ENCODE results near the gene NSDHL.

DNA sequence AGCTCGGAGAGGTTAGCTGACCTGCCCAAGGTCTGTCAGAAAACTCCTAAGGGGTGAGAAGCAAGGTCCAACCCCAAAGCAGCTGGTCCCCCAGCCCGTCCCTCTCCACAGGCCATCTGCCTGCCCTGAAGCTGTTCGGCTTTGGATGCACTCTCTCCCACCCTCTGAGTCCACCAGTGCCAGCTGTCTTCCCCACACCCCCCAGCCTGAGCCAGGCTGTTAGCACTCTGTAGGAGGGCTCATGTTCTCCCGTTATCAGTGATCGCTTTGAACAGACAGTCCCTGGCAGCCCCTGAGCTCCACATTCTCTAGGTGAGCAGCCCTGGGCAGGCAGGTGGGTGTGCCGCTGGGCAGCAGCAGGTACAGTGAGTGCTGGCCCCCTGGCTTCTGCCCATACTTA, 83.0 kb downstream of the NSDHL start:
- TF ChIP-seq EZH2 (IDR thresholded peaks at IDR 0.05; ENCODE audit: borderline replicate concordance) (no peak), CTCF (IDR thresholded peaks at IDR 0.05; ENCODE audit: poor library complexity) (no peak)

Measured in hepatocyte (in vitro differentiated cells).